WTC11 (cell line): ENCODE data around the gene LYAR.
"Not testable (repeated sequence)": the region's sequence is repeated elsewhere in the genome, so short reads cannot be mapped to it uniquely, and the experiment has no call there.

Source experiments
- ZNF138 ChIP-seq: sonication (generic); formaldehyde crosslinking; conservative IDR thresholded peaks from 2 replicates; pipeline ENCODE4 v1.8.1; 2022; ENCODE audit warnings: mild to moderate bottlenecking, moderate library complexity, missing genetic modification reagents
- ZNF317 ChIP-seq: sonication (generic); formaldehyde crosslinking; IDR thresholded peaks from 2 replicates; pipeline ENCODE4 v1.8.1; 2023; ENCODE audit warnings: low read depth, mild to moderate bottlenecking, moderate library complexity, missing genetic modification reagents, borderline replicate concordance
- TF ChIP-seq, protein P1 (sequence below): fragments of 200-600 bp; IDR thresholded peaks from 2 replicates; pipeline ENCODE4 v1.8.0; 2022; ENCODE audit warnings: antibody characterized with exemption
- TF ChIP-seq, protein P2 (sequence below): sonication (generic); formaldehyde crosslinking; IDR thresholded peaks from 2 replicates; pipeline ENCODE4 v1.8.0; 2023; ENCODE audit warnings: mild to moderate bottlenecking, missing genetic modification reagents

DNA sequence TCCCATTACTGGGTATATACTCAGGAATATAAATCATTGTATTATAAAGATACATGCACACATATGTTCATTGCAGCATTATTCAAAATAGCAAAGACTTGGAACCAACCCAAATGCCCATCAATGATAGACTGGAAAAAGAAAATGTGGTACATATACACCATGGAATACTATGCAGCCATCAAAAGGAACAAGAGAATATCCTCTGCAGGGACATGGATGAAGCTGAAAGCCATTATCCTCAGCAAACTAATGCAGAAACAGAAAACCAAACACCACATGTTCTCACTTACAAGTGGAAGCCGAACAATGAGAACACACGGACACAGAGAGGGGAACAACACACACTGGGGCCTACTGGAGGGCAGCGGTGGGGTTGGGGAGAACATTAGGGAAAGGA lies 32.2 kb downstream of the LYAR start:
- TF ChIP-seq, protein P1, sequence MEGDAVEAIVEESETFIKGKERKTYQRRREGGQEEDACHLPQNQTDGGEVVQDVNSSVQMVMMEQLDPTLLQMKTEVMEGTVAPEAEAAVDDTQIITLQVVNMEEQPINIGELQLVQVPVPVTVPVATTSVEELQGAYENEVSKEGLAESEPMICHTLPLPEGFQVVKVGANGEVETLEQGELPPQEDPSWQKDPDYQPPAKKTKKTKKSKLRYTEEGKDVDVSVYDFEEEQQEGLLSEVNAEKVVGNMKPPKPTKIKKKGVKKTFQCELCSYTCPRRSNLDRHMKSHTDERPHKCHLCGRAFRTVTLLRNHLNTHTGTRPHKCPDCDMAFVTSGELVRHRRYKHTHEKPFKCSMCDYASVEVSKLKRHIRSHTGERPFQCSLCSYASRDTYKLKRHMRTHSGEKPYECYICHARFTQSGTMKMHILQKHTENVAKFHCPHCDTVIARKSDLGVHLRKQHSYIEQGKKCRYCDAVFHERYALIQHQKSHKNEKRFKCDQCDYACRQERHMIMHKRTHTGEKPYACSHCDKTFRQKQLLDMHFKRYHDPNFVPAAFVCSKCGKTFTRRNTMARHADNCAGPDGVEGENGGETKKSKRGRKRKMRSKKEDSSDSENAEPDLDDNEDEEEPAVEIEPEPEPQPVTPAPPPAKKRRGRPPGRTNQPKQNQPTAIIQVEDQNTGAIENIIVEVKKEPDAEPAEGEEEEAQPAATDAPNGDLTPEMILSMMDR = not testable (repeated sequence)
- TF ChIP-seq, protein P2, sequence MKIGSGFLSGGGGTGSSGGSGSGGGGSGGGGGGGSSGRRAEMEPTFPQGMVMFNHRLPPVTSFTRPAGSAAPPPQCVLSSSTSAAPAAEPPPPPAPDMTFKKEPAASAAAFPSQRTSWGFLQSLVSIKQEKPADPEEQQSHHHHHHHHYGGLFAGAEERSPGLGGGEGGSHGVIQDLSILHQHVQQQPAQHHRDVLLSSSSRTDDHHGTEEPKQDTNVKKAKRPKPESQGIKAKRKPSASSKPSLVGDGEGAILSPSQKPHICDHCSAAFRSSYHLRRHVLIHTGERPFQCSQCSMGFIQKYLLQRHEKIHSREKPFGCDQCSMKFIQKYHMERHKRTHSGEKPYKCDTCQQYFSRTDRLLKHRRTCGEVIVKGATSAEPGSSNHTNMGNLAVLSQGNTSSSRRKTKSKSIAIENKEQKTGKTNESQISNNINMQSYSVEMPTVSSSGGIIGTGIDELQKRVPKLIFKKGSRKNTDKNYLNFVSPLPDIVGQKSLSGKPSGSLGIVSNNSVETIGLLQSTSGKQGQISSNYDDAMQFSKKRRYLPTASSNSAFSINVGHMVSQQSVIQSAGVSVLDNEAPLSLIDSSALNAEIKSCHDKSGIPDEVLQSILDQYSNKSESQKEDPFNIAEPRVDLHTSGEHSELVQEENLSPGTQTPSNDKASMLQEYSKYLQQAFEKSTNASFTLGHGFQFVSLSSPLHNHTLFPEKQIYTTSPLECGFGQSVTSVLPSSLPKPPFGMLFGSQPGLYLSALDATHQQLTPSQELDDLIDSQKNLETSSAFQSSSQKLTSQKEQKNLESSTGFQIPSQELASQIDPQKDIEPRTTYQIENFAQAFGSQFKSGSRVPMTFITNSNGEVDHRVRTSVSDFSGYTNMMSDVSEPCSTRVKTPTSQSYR (CRISPR knock-in tag) = not testable (repeated sequence)
- not testable (repeated sequence) for TF ChIP-seq ZNF138, ZNF317 (CRISPR knock-in tag)
